MCF 10A (cell line): ENCODE data around the gene SIGLEC12. TPM values are rescaled to one million over a fixed set of nuclear protein-coding genes. Genes with fewer than 3 reads are reported as not detected.

ENCODE experiments used
- BruUV-seq: library from RNA; stranded (reverse); fragments of 400-500 nt; replicated peaks from 2 replicates; lab custom pipeline; 2021; lab: Mats Ljungman, UMichigan
- CTCF ChIA-PET: fragments of 300-600 bp; sonication (Branson Sonifier 250); formaldehyde crosslinking; extraction: SDS; loops from one replicate; lab custom pipeline; 2021; ENCODE audit warnings: antibody characterized with exemption, inconsistent platforms; lab: Yijun Ruan, JAX
- POLR2A ChIA-PET: fragments of 300-600, 350-650 bp; sonication (Branson Sonifier 250); formaldehyde crosslinking; extraction: SDS; loops from one replicate; lab custom pipeline; 2020; ENCODE audit warnings: antibody characterized with exemption, inconsistent platforms; lab: Yijun Ruan, JAX
- DNase-seq: peaks from one replicate; pipeline ENCODE4 v3.0.0-alpha.2; 2018; ENCODE audit not compliant: unreplicated experiment
- H3K27ac Mint-ChIP-seq: one replicate; pipeline ENCODE4 v1.8.0; 2022; ENCODE audit warnings: mild to moderate bottlenecking, low read depth, mixed read lengths; ENCODE audit not compliant: unreplicated experiment
- H3K27me3 Mint-ChIP-seq: one replicate; pipeline ENCODE4 v1.8.0; 2022; ENCODE audit warnings: mixed read lengths; ENCODE audit not compliant: insufficient read depth, unreplicated experiment
- H3K36me3 Mint-ChIP-seq: one replicate; pipeline ENCODE4 v1.8.0; 2022; ENCODE audit warnings: mild to moderate bottlenecking, moderate library complexity, mixed read lengths; ENCODE audit not compliant: insufficient read depth, unreplicated experiment
- H3K4me1 Mint-ChIP-seq: one replicate; pipeline ENCODE4 v1.8.0; 2022; ENCODE audit warnings: mixed read lengths; ENCODE audit not compliant: insufficient read depth, unreplicated experiment
- H3K4me3 Mint-ChIP-seq: one replicate; pipeline ENCODE4 v1.8.0; 2022; ENCODE audit warnings: mild to moderate bottlenecking, moderate library complexity, mixed read lengths; ENCODE audit not compliant: unreplicated experiment
- H3K9me3 Mint-ChIP-seq: one replicate; pipeline ENCODE4 v1.8.0; 2022; ENCODE audit warnings: mixed read lengths; ENCODE audit not compliant: unreplicated experiment
- CTCF ChIP-seq: fragments of 200-600 bp; IDR thresholded peaks from one replicate; pipeline ENCODE4 v1.8.0; 2022; ENCODE audit warnings: antibody characterized with exemption, mild to moderate bottlenecking; ENCODE audit not compliant: unreplicated experiment
- intact Hi-C: fragments of 100-400 bp; cut with micrococcal nuclease; formaldehyde crosslinking; loops from 2 replicates; pipeline ENCODE4 v1.14.1; 2022
- total RNA-seq: library from RNA; stranded (reverse); gene quantifications from 2 replicates; pipeline ENCODE4 v1.2.3, GENCODE V29; 2022

SIGLEC12 gene
- total RNA-seq, 1 experiment from 2014 or later = not detected

DNA sequence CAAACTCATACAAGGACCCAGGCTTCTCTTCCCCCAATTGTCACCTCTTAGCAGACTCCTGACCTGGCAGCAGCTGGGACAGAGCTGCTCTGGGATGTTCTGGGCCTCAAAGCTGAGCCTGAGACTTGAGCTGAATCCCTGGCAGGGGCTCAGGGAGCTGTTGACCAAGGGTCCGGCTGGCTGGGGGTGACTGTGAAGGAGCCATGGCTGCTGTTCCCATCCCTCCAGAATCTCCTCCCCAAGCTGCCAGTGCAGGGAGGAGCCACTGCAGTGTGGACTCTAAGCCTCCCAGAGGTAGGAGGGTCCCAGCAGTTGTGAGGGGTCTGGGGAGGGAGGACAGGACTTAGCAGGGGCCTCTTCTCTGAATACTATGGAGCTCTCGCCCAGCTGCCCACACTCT lies 27.7 kb upstream of the SIGLEC12 start:
- no TSS peak for BruUV-seq
- intact Hi-C loops = no loop called here
- Mint-ChIP-seq H3K4me3 (no peak overlapping the region), H3K4me1 (no peaks in the 10 kb centered on the region), H3K36me3 (no peaks in the 10 kb centered on the region), H3K27ac (no peak overlapping the region), H3K9me3 (peaks cover 20% of the 10 kb centered on the region), H3K27me3 (no peaks in the 10 kb centered on the region)
- TF ChIP-seq CTCF = no peak
- no peak for DNase-seq
- ChIA-PET CTCF (interaction anchor here (0.6 to 1.5 kb wide), 2 partner anchors 15 to 161 kb away, joined by 3 to 5 read pairs; partner anchors contain the start of gene CLDND2), POLR2A (no interaction called here)

DNA sequence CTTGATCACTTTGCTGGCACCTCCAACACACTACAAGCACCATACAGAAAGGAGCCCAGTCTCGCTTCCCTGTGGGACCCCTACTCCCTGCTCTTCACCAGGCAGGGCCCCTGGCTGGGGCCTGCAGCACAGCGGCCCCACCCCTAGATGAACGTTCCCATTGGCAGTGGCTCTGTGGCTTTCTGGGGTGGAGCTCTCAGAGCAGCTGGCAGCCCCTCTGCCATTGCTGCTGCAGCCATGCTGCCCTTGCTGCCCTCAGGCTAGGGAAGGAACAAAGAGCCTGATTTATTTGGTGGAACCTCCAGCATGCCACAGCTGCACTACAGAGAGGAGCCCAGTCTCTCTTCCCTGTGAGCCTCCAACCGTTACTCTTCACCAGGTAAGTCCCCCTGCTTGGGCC lies 24.1 kb upstream of the SIGLEC12 start:
- intact Hi-C loops = no loop called here
- DNase-seq = no peak

GRCh38 chr19:51524666-51525264 lies 23.2 kb upstream of the SIGLEC12 start:
- ChIA-PET POLR2A (no interaction called here), CTCF (interaction anchor here (0.7 to 1.8 kb wide), 4 partner anchors 9 to 298 kb away, joined by 4 to 9 read pairs (median 6); no protein-coding TSS in a partner anchor)
- no peaks in the 10 kb centered on the region for H3K27me3 Mint-ChIP-seq
- no peaks in the 10 kb centered on the region for H3K4me1 Mint-ChIP-seq
- no peak overlapping the region for H3K27ac Mint-ChIP-seq
- no TSS peak for BruUV-seq
- intact Hi-C loops = no loop called here
- TF ChIP-seq CTCF = no peak
- H3K9me3 Mint-ChIP-seq = peaks cover 21% of the 10 kb centered on the region
- DNase-seq = no peak
- H3K4me3 Mint-ChIP-seq = no peak overlapping the region
- no peaks in the 10 kb centered on the region for H3K36me3 Mint-ChIP-seq

More for the DNA sequence above, 24.1 kb upstream of the SIGLEC12 start:
- Mint-ChIP-seq H3K27me3 (no peaks in the 10 kb centered on the region), H3K4me1 (no peaks in the 10 kb centered on the region), H3K4me3 (no peak overlapping the region), H3K9me3 (peaks cover 27% of the 10 kb centered on the region), H3K27ac (no peak overlapping the region), H3K36me3 (no peaks in the 10 kb centered on the region)
- POLR2A ChIA-PET = no interaction called here
- no peak for TF ChIP-seq CTCF
- CTCF ChIA-PET = interaction anchor here (1.5 to 1.8 kb wide), 2 partner anchors 10 to 12 kb away, joined by 7 to 9 read pairs; no protein-coding TSS in a partner anchor
- no TSS peak for BruUV-seq

DNA sequence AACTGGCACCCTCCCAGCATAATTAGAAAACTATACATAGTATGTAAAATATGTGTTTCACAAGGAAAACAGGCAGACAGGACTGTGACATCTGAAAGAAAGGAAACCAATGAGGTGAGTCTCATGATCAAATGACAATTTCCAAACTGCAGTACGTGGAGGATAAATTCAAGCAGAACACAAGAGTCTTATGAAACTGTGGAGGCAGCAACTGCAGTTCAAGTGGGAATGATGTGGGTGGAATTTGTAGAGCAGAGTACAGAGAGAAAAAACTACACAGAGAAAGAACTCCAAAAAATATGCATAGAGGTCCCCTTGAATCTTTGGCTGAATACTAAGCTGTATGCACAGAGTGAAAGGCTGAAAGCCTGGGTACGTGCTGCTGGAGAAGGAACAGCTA lies 20.2 kb upstream of the SIGLEC12 start:
- H3K4me3 Mint-ChIP-seq = no peak overlapping the region
- DNase-seq = no peak
- peaks cover 29% of the 10 kb centered on the region for H3K9me3 Mint-ChIP-seq
- H3K4me1 Mint-ChIP-seq = no peaks in the 10 kb centered on the region
- H3K27me3 Mint-ChIP-seq = no peaks in the 10 kb centered on the region
- intact Hi-C loops = no loop called here
- no peak for TF ChIP-seq CTCF
- CTCF ChIA-PET = no interaction called here
- POLR2A ChIA-PET = interaction anchor here (0.6 kb wide), 1 partner anchor 12 kb away, joined by 3 read pairs; no protein-coding TSS in a partner anchor
- no peaks in the 10 kb centered on the region for H3K36me3 Mint-ChIP-seq
- no peak overlapping the region for H3K27ac Mint-ChIP-seq
- no TSS peak for BruUV-seq
